Liver (tissue), 3 donors: ENCODE measurements around the gene RNF126.

Experiments
- EGR1 ChIP-seq, 2 donors: IDR thresholded peaks; 2 replicates each; pipeline ENCODE4 v1.6.1; 2016 to 2018; ENCODE audit warnings: antibody characterized with exemption in 2 of 2, low read depth in 2 of 2
- FOXA2 ChIP-seq: IDR thresholded peaks from 2 replicates; pipeline ENCODE4 v1.6.1; 2016; ENCODE audit warnings: antibody characterized with exemption
- GABPA ChIP-seq, 2 donors: IDR thresholded peaks in 1 of 2; conservative IDR thresholded peaks in 1 of 2; 2 replicates each; pipeline ENCODE4 v1.6.1; 2016; ENCODE audit warnings: antibody characterized with exemption in 2 of 2, mild to moderate bottlenecking in 1 of 2, moderate library complexity in 1 of 2
- JUND ChIP-seq, 2 donors: IDR thresholded peaks; 2 replicates each; pipeline ENCODE4 v1.6.1; 2016; ENCODE audit warnings: antibody characterized with exemption in 2 of 2
- MAX ChIP-seq: IDR thresholded peaks from 2 replicates; pipeline ENCODE4 v1.6.1; 2016; ENCODE audit warnings: antibody characterized with exemption
- RAD21 ChIP-seq, 2 donors: IDR thresholded peaks; 2 replicates each; pipeline ENCODE4 v1.6.1; 2016; ENCODE audit warnings: antibody characterized with exemption in 2 of 2, mild to moderate bottlenecking in 2 of 2
- RXRA ChIP-seq, 2 donors: IDR thresholded peaks; 2 replicates each; pipeline ENCODE4 v1.6.1; 2017 to 2018; ENCODE audit warnings: antibody characterized with exemption in 2 of 2, mild to moderate bottlenecking in 1 of 2
- SP1 ChIP-seq: IDR thresholded peaks from 2 replicates; pipeline ENCODE4 v1.6.1; 2018; ENCODE audit warnings: antibody characterized with exemption, mild to moderate bottlenecking
- TAF1 ChIP-seq: conservative IDR thresholded peaks from 2 replicates; pipeline ENCODE4 v1.6.1; 2016; ENCODE audit warnings: antibody characterized with exemption, mild to moderate bottlenecking
- YY1 ChIP-seq: IDR thresholded peaks from 2 replicates; pipeline ENCODE4 v1.6.1; 2016; ENCODE audit warnings: antibody characterized with exemption, mild to moderate bottlenecking
- TF ChIP-seq, protein P1 (sequence below): fragments of 150-350 bp; IDR thresholded peaks from 2 replicates; pipeline ENCODE4 v1.5.1; 2017; ENCODE audit warnings: improper control_type of control experiment, low read depth, low read length; ENCODE audit not compliant: missing input control
- TF ChIP-seq, protein P2 (sequence below): IDR thresholded peaks from 2 replicates; pipeline ENCODE4 v1.6.1; 2016; ENCODE audit warnings: antibody characterized with exemption, mild to moderate bottlenecking
- TF ChIP-seq, protein P3 (sequence below): IDR thresholded peaks from 2 replicates; pipeline ENCODE4 v1.6.1; 2016; ENCODE audit warnings: antibody characterized with exemption
- donor health status: healthy.
- donor health status: healthy.

DNA sequence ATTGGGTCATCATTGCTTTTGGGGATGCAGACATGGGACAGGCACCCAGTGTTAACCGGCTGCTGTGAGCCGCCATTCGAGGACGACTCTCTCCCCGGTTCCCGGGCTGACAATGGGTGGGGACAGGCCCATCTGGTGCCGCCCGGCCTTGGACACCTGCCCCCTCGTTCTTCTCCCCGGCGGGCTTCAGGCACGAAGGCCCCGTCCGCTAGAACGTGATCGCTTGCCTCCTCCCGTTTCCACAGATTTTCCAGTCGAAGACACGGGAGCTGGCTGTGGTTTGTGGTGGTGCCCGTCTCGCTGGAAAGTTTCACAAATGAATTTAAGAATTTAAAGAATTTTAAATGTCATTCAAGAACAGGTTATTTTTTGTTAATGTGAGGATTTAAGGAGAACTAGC is 47.8 kb upstream of the RNF126 start:
- TF ChIP-seq, protein P1, sequence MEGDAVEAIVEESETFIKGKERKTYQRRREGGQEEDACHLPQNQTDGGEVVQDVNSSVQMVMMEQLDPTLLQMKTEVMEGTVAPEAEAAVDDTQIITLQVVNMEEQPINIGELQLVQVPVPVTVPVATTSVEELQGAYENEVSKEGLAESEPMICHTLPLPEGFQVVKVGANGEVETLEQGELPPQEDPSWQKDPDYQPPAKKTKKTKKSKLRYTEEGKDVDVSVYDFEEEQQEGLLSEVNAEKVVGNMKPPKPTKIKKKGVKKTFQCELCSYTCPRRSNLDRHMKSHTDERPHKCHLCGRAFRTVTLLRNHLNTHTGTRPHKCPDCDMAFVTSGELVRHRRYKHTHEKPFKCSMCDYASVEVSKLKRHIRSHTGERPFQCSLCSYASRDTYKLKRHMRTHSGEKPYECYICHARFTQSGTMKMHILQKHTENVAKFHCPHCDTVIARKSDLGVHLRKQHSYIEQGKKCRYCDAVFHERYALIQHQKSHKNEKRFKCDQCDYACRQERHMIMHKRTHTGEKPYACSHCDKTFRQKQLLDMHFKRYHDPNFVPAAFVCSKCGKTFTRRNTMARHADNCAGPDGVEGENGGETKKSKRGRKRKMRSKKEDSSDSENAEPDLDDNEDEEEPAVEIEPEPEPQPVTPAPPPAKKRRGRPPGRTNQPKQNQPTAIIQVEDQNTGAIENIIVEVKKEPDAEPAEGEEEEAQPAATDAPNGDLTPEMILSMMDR = no peak
- no peak for TF ChIP-seq RXRA (IDR thresholded peaks at IDR 0.05)
- TF ChIP-seq YY1 = no peak
- TF ChIP-seq, protein P2, sequence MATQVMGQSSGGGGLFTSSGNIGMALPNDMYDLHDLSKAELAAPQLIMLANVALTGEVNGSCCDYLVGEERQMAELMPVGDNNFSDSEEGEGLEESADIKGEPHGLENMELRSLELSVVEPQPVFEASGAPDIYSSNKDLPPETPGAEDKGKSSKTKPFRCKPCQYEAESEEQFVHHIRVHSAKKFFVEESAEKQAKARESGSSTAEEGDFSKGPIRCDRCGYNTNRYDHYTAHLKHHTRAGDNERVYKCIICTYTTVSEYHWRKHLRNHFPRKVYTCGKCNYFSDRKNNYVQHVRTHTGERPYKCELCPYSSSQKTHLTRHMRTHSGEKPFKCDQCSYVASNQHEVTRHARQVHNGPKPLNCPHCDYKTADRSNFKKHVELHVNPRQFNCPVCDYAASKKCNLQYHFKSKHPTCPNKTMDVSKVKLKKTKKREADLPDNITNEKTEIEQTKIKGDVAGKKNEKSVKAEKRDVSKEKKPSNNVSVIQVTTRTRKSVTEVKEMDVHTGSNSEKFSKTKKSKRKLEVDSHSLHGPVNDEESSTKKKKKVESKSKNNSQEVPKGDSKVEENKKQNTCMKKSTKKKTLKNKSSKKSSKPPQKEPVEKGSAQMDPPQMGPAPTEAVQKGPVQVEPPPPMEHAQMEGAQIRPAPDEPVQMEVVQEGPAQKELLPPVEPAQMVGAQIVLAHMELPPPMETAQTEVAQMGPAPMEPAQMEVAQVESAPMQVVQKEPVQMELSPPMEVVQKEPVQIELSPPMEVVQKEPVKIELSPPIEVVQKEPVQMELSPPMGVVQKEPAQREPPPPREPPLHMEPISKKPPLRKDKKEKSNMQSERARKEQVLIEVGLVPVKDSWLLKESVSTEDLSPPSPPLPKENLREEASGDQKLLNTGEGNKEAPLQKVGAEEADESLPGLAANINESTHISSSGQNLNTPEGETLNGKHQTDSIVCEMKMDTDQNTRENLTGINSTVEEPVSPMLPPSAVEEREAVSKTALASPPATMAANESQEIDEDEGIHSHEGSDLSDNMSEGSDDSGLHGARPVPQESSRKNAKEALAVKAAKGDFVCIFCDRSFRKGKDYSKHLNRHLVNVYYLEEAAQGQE = no peak
- no peak for TF ChIP-seq RAD21 (IDR thresholded peaks at IDR 0.05)
- no peak for TF ChIP-seq EGR1 (IDR thresholded peaks at IDR 0.05; ENCODE audit: low read depth in 2 of 2)
- no peak for TF ChIP-seq MAX
- no peak for TF ChIP-seq TAF1
- TF ChIP-seq, protein P3, sequence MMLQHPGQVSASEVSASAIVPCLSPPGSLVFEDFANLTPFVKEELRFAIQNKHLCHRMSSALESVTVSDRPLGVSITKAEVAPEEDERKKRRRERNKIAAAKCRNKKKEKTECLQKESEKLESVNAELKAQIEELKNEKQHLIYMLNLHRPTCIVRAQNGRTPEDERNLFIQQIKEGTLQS = no peak
- no peak for TF ChIP-seq GABPA (IDR thresholded peaks at IDR 0.05 in 1 of 2, conservative IDR thresholded peaks at IDR 0.05 in 1 of 2)
- no peak for TF ChIP-seq JUND (IDR thresholded peaks at IDR 0.05)
- TF ChIP-seq SP1 = no peak
- TF ChIP-seq FOXA2 = no peak
